ENCODE measurements around the gene QPCT. TPM values are rescaled to one million over a fixed set of nuclear protein-coding genes. Genes with fewer than 3 reads are reported as not detected.

QPCT gene
- total and polyA plus RNA-seq, 2 experiments from 2014 or later = 13.2 TPM

- H3K27me3 Mint-ChIP-seq (ENCODE audit: insufficient read depth, low read depth, poor library complexity) = no peaks in the 10 kb centered on the region
- Histone ChIP-seq H3K4me2 (no peak overlapping the region), H3K36me3 (ENCODE audit: insufficient read depth) (no peaks in the 10 kb centered on the region), H3F3A (replicated peaks; ENCODE audit: low read depth) (no peaks in the 10 kb centered on the region), H3K4me3 (no peak overlapping the region), H3K27ac (ENCODE audit: low read depth) (no peak overlapping the region), H3K79me2 (replicated peaks; ENCODE audit: insufficient read depth) (no peaks in the 10 kb centered on the region), H3K27me3 (ENCODE audit: insufficient read depth) (no peaks in the 10 kb centered on the region), H4K20me1 (replicated peaks; ENCODE audit: insufficient read depth) (no peaks in the 10 kb centered on the region), H3K9me2 (ENCODE audit: insufficient read depth) (no peaks in the 10 kb centered on the region), H2AFZ (no peak overlapping the region), H3K4me1 (ENCODE audit: insufficient read depth) (no peaks in the 10 kb centered on the region)
- H3K4me1 Mint-ChIP-seq = no peaks in the 10 kb centered on the region; the same call in 2 of the 3 replicates
- no peaks in the 10 kb centered on the region for H3K9me3 Mint-ChIP-seq
- H3K4me3 Mint-ChIP-seq = no peak overlapping the region
- TF ChIP-seq EZH2 (IDR thresholded peaks at IDR 0.05; ENCODE audit: low read depth, unreplicated experiment) (no peak), JUNB (IDR thresholded peaks at IDR 0.05; ENCODE audit: unreplicated experiment) (no peak), EZH2phosphoT487 (IDR thresholded peaks at IDR 0.05; ENCODE audit: unreplicated experiment) (no peak), CREB1 (CRISPR knock-in tag; IDR thresholded peaks at IDR 0.05; ENCODE audit: low read depth) (no peak), ETS1 (IDR thresholded peaks at IDR 0.05) (no peak), NANOG (IDR thresholded peaks at IDR 0.05; ENCODE audit: borderline replicate concordance) (no peak)
- ATAC-seq = no peak
- no peaks in the 10 kb centered on the region for H3K36me3 Mint-ChIP-seq (ENCODE audit: low read depth)
- DNase-seq (ENCODE audit: low spot score) = no peak
- H3K27ac Mint-ChIP-seq = no peak overlapping the region
Observed at GRCh38 chr2:37365669-37366068, 21.2 kb downstream of the QPCT start.

GRCh38 chr2:37366773-37367172 lies 22.3 kb downstream of the QPCT start:
- ATAC-seq = no peak
- H3K27ac ChIP-seq (ENCODE audit: low read depth) = no peak overlapping the region
- no peaks in the 10 kb centered on the region for H3K9me2 ChIP-seq (ENCODE audit: insufficient read depth)
- no peaks in the 10 kb centered on the region for H3K4me1 ChIP-seq (ENCODE audit: insufficient read depth)
- H3K36me3 Mint-ChIP-seq (ENCODE audit: low read depth) = no peaks in the 10 kb centered on the region
- no peaks in the 10 kb centered on the region for H3F3A ChIP-seq (replicated peaks; ENCODE audit: low read depth)
- no peaks in the 10 kb centered on the region; the same call in 2 of the 3 replicates for H3K4me1 Mint-ChIP-seq
- no peaks in the 10 kb centered on the region for H3K36me3 ChIP-seq (ENCODE audit: insufficient read depth)
- no peaks in the 10 kb centered on the region for H3K27me3 Mint-ChIP-seq (ENCODE audit: insufficient read depth, low read depth, poor library complexity)
- H3K27me3 ChIP-seq (ENCODE audit: insufficient read depth) = no peaks in the 10 kb centered on the region
- no peak overlapping the region for H3K27ac Mint-ChIP-seq
- H3K4me3 Mint-ChIP-seq = no peak overlapping the region
- H3K9me3 Mint-ChIP-seq = no peaks in the 10 kb centered on the region
- no peak overlapping the region for H3K4me3 ChIP-seq
- H2AFZ ChIP-seq = no peak overlapping the region
- H3K79me2 ChIP-seq (replicated peaks; ENCODE audit: insufficient read depth) = no peaks in the 10 kb centered on the region
- H3K4me2 ChIP-seq = no peak overlapping the region
- no peak for DNase-seq (ENCODE audit: low spot score)
- no peaks in the 10 kb centered on the region for H4K20me1 ChIP-seq (replicated peaks; ENCODE audit: insufficient read depth)
- no peak for TF ChIP-seq ZNF331 (CRISPR knock-in tag; IDR thresholded peaks at IDR 0.05; ENCODE audit: low read depth)
- TF ChIP-seq ZNF462 (CRISPR knock-in tag; IDR thresholded peaks at IDR 0.05) = no peak
- no peak for TF ChIP-seq CREB1 (CRISPR knock-in tag; IDR thresholded peaks at IDR 0.05; ENCODE audit: low read depth)
- TF ChIP-seq JUNB (IDR thresholded peaks at IDR 0.05; ENCODE audit: unreplicated experiment) = no peak
- no peak for TF ChIP-seq CTCF (conservative IDR thresholded peaks at IDR 0.05; ENCODE audit: low read depth in 2 of 2)
- TF ChIP-seq EZH2phosphoT487 (IDR thresholded peaks at IDR 0.05; ENCODE audit: unreplicated experiment) = no peak
- no peak for TF ChIP-seq POLR2AphosphoS5 (IDR thresholded peaks at IDR 0.05; ENCODE audit: low read depth)
- no peak for TF ChIP-seq ETS1 (IDR thresholded peaks at IDR 0.05)
- no peak for TF ChIP-seq ZNF114 (CRISPR knock-in tag; IDR thresholded peaks at IDR 0.05)
- TF ChIP-seq EZH2 (IDR thresholded peaks at IDR 0.05; ENCODE audit: low read depth, unreplicated experiment) = no peak
- no peak for TF ChIP-seq STAT1 (IDR thresholded peaks at IDR 0.05; ENCODE audit: unreplicated experiment)
- TF ChIP-seq NANOG (IDR thresholded peaks at IDR 0.05; ENCODE audit: borderline replicate concordance) = no peak

Data from GM23338 (cell line).